NT2/D1 (cell line): ENCODE measurements around the gene FMO1.

Experiments used
- DNase-seq: peaks from one replicate; pipeline ENCODE4 v3.0.0-alpha.2; 2011; ENCODE audit warnings: low read depth, low spot score
- H3K27me3 ChIP-seq: 2 replicates; pipeline ENCODE4 v1.6.0; 2011; ENCODE audit warnings: mild to moderate bottlenecking; ENCODE audit not compliant: insufficient read length, insufficient read depth
- H3K36me3 ChIP-seq: 2 replicates; pipeline ENCODE4 v1.6.1; 2011; ENCODE audit warnings: mild to moderate bottlenecking, low read length, mixed read lengths; ENCODE audit not compliant: insufficient read depth, insufficient read length
- H3K4me1 ChIP-seq: 2 replicates; pipeline ENCODE4 v1.5.1; 2011; ENCODE audit not compliant: insufficient read depth, insufficient read length
- H3K4me3 ChIP-seq: 2 replicates; pipeline ENCODE4 v1.5.1; 2011; ENCODE audit warnings: low read depth; ENCODE audit not compliant: insufficient read length
- H3K9ac ChIP-seq: 2 replicates; pipeline ENCODE4 v1.6.0; 2011; ENCODE audit warnings: low read depth; ENCODE audit not compliant: insufficient read length
- H3K9me3 ChIP-seq: 2 replicates; pipeline ENCODE4 v1.5.1; 2011; ENCODE audit warnings: mild to moderate bottlenecking, low read length; ENCODE audit not compliant: insufficient read depth
- SUZ12 ChIP-seq: IDR thresholded peaks from 2 replicates; pipeline ENCODE4 v1.6.1; 2011; ENCODE audit not compliant: insufficient read length, insufficient read depth; ENCODE audit errors: extremely low read depth
- YY1 ChIP-seq: IDR thresholded peaks from 2 replicates; pipeline ENCODE4 v1.6.1; 2011; ENCODE audit not compliant: insufficient read length, insufficient read depth
- ZNF274 ChIP-seq: IDR thresholded peaks from 2 replicates; pipeline ENCODE4 v1.6.1; 2011; ENCODE audit warnings: mild to moderate bottlenecking, low read depth, low read length

Gene FMO1

DNA sequence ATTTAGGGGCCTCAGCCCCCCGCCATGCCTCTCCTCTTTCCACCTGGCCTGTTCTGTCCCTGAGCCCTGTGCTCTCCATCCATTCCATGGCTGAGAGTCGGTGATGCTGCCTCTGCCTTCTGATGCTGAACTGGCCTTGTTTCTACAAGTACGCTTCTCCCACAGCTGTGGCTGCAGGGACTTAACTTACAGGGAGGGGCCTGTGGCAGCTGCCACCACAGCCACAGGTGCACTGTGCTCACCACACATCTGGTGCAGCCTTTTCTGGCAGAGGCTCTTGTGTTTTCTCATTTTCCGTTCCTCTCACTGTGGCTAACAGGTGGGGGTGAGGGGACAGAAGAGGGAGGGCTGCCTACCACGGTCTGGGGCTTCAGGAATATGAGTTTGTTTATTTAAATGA, 4.2 kb downstream of the FMO1 start:
- Histone ChIP-seq H3K36me3 (no peaks in the 10 kb centered on the region), H3K27me3 (peaks cover 13% of the 10 kb centered on the region), H3K4me1 (no peaks in the 10 kb centered on the region), H3K9ac (peak overlapping the region; percentile 7), H3K4me3 (no peak overlapping the region), H3K9me3 (no peaks in the 10 kb centered on the region)
- no peak for DNase-seq
- TF ChIP-seq YY1 (no peak), ZNF274 (no peak), SUZ12 (no peak)

DNA sequence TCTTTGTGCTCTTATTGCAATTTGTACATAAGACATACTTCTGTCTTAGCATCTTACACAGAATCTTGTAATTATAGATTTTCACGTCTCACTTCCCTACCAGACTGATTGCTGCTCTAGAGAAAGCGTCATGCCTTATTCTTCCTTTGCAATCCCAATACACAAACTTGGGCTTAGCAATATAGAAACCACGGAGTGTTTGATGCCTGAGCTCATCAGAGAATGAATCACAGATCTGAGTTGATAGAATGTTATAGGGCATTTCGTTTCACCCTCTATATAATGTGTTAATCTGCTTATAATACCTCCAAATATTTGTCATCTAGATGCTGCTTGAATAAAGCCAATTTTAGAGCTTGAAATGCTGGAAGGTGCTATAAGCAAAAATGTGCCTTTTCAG, 6.6 kb downstream of the FMO1 start:
- Histone ChIP-seq H3K4me3 (no peak overlapping the region), H3K9ac (no peak overlapping the region), H3K36me3 (no peaks in the 10 kb centered on the region), H3K9me3 (no peaks in the 10 kb centered on the region), H3K27me3 (peaks cover 13% of the 10 kb centered on the region), H3K4me1 (peaks cover 9% of the 10 kb centered on the region)
- no peak for TF ChIP-seq SUZ12
- no peak for TF ChIP-seq YY1
- no peak for TF ChIP-seq ZNF274
- DNase-seq = no peak

DNA sequence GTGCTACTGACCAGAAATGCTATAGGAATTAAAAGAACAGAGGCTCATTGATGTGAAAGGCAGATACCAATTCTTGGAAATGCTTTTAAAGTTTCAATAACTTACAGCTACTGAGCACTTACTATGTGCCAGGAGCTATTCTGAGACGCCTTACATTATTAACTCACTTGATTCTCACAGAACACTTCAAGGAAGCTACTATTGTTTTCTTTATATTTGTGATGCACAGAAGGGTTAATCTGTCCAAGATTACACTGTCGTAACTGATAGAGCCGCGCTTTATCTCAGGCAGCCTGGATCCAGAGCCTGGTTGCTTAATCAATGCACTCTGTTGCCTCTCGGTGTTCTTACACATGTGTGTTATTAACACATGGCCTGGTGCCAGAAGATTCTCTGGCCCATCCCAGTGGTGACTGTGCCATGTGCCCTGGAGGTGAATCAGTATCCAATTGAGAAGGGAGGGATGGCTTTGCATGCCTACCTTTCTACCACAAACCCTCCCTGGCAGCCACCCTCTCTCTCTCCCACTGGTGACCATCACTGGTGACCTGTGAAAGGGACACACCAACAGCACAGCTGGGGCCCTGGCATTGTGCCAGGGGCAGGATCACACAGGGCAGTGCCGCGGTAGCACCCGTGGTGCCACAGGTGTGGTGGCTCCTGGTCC, 8.8 kb downstream of the FMO1 start:
- Histone ChIP-seq H3K9ac (no peak overlapping the region), H3K36me3 (no peaks in the 10 kb centered on the region), H3K4me1 (peaks cover 9% of the 10 kb centered on the region), H3K27me3 (no peaks in the 10 kb centered on the region), H3K4me3 (no peak overlapping the region), H3K9me3 (no peaks in the 10 kb centered on the region)
- TF ChIP-seq YY1 = no peak
- no peak for TF ChIP-seq SUZ12
- TF ChIP-seq ZNF274 = no peak
- no peak for DNase-seq

DNA sequence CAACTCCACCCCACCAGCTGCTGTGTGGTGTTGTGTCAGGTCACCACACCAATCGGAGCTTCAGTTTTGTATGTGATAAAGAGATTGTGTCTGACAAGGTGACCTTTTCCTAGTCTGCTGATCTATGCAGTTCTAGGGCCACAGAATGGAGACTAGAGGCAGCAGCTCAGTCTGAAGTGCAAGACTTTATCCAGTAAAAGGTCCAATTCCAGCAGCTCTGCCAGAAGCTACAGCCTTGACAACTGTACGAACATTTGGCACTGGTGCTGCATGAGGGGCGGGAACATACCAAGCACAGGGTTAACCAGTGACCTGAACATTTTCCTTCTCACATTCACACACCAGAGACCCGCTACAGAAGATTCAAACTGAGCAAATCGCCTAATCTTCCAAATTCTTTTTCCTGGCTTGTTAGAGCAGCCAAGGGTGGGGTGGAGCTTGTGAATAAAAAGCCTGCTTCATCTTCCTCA, 9.3 kb downstream of the FMO1 start:
- H3K9me3 ChIP-seq = no peaks in the 10 kb centered on the region
- peaks cover 9% of the 10 kb centered on the region for H3K4me1 ChIP-seq
- no peaks in the 10 kb centered on the region for H3K36me3 ChIP-seq
- no peak overlapping the region for H3K4me3 ChIP-seq
- TF ChIP-seq YY1 (no peak), SUZ12 (no peak), ZNF274 (no peak)
- H3K27me3 ChIP-seq = no peaks in the 10 kb centered on the region
- DNase-seq = no peak
- H3K9ac ChIP-seq = no peak overlapping the region

DNA sequence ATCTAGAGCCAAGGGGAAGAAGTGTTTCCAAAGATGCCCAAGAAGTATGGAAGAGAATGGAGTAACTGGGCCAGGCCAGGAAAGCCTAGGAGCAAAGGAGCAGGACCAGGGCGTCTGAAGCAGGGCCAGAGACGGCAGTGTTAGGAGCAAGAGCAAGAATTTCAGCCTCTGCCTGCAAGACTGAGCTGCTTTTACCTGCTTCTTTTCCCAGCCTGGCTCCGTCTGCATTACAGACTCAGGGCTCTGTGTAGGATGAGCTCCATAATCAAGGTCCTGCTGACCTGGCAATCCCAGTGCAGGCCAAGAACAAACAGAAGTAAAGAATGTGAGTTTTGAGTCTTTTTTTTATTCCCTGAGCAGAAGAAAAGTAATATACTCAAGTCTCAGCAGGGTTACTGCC, 10.1 kb downstream of the FMO1 start:
- Histone ChIP-seq H3K4me3 (no peak overlapping the region), H3K9ac (no peak overlapping the region), H3K4me1 (peaks cover 9% of the 10 kb centered on the region), H3K9me3 (no peaks in the 10 kb centered on the region), H3K36me3 (no peaks in the 10 kb centered on the region), H3K27me3 (no peaks in the 10 kb centered on the region)
- DNase-seq = no peak
- TF ChIP-seq SUZ12 (no peak), YY1 (no peak), ZNF274 (no peak)

DNA sequence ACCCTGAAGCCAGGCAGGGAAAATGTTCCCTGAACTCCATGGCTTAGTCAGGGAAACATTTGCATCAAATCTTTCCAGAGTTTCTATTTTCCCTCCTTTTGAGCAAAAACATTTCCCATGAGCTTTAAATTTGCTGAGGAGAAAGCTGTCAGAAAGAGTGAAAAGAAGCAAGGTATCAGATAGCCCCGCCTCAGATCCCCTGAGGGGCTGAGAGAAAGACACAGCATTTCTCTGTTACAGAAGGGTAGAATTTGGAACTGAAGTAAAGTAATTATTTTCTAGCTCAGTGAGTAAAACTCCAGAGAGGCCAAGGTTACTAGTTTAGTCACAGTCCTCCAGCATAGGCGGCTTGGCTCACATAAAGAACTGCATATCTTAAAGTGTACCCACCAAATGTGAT, 10.6 kb downstream of the FMO1 start:
- peaks cover 9% of the 10 kb centered on the region for H3K4me1 ChIP-seq
- no peak overlapping the region for H3K4me3 ChIP-seq
- H3K9me3 ChIP-seq = no peaks in the 10 kb centered on the region
- no peak for DNase-seq
- no peaks in the 10 kb centered on the region for H3K36me3 ChIP-seq
- TF ChIP-seq YY1 (no peak), SUZ12 (no peak), ZNF274 (no peak)
- H3K27me3 ChIP-seq = no peaks in the 10 kb centered on the region
- no peak overlapping the region for H3K9ac ChIP-seq

DNA sequence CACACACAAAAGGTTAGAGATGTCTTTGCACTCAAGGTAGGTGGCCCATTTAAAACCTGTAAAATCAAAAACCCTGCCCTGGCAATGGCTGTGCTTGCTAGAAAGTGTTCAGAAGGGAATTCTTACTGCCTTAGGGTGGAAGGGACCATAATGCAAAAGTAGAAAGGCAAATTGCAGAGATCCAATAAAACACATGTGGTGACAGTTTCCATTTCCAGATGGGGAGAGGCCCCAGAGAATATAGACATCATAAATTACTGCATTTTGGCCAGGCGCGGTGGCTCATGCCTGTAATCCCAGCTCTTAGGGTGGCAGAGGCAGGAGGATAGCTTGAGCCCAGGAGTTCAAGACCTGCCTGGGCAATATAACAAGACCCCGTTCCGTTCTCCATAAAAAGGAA, 13.0 kb downstream of the FMO1 start:
- H3K4me1 ChIP-seq = peaks cover 9% of the 10 kb centered on the region

DNA sequence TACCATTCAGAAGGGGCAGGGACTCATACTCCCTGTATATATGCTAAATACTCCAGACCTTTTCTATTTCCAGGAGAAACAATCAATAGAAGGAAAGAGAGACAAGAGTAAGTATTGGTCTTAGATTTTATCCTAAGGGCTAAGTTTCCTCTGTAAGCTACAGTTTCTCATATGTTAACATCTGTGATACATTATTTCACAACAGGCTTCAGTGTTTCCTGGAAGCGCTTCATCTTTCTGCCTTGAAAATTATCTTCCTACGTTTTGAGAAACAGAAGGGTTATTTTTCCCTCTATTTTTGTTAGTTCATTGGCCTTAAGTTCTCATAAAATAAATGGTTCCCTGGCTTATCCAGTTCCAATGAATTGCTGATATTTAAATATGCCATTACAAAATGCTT, 15.6 kb downstream of the FMO1 start:
- H3K4me3 ChIP-seq = no peak overlapping the region
- H3K4me1 ChIP-seq = peaks cover 2% of the 10 kb centered on the region
- no peaks in the 10 kb centered on the region for H3K9me3 ChIP-seq
- no peaks in the 10 kb centered on the region for H3K36me3 ChIP-seq
- no peak for DNase-seq
- no peak overlapping the region for H3K9ac ChIP-seq
- no peaks in the 10 kb centered on the region for H3K27me3 ChIP-seq
- TF ChIP-seq SUZ12 (no peak), ZNF274 (no peak), YY1 (no peak)

More for the DNA sequence above, 13.0 kb downstream of the FMO1 start:
- no peak for TF ChIP-seq YY1
- TF ChIP-seq SUZ12 = no peak
- no peak for TF ChIP-seq ZNF274
- H3K27me3 ChIP-seq = no peaks in the 10 kb centered on the region
- no peaks in the 10 kb centered on the region for H3K36me3 ChIP-seq
- H3K9ac ChIP-seq = no peak overlapping the region
- no peak for DNase-seq
- no peak overlapping the region for H3K4me3 ChIP-seq
- H3K9me3 ChIP-seq = no peaks in the 10 kb centered on the region
